HG03571 (cell line): Measurements from ENCODE around the gene TBC1D30.

Source experiments
- ATAC-seq: cut with Tn5 transposase; IDR thresholded peaks from one replicate; pipeline ENCODE4 v1.9.1; 2021; ENCODE audit not compliant: unreplicated experiment

The TBC1D30 gene

GRCh38 chr12:64858882-64859605, 34.6 kb downstream of the TBC1D30 start:
- ATAC-seq: no peak

GRCh38 chr12:64860446-64860998, 36.1 kb downstream of the TBC1D30 start:
- no peak for ATAC-seq

GRCh38 chr12:64864319-64864718, 39.9 kb downstream of the TBC1D30 start:
- no peak for ATAC-seq

- no peak for ATAC-seq
Observed at GRCh38 chr12:64875186-64875585, 50.7 kb downstream of the TBC1D30 start.

- ATAC-seq: no peak
Observed at GRCh38 chr12:64876388-64877071, 52.1 kb downstream of the TBC1D30 start.

GRCh38 chr12:64877363-64878004, 53.0 kb downstream of the TBC1D30 start:
- ATAC-seq: peak; percentile 64

GRCh38 chr12:64882687-64883086, 58.2 kb downstream of the TBC1D30 start:
- no peak for ATAC-seq

- ATAC-seq: no peak
Observed at GRCh38 chr12:64883264-64884163, 59.1 kb downstream of the TBC1D30 start.

- ATAC-seq: no peak
Observed at GRCh38 chr12:64884164-64884542, 59.7 kb downstream of the TBC1D30 start.

- ATAC-seq: no peak
Observed at GRCh38 chr12:64884728-64885127, 60.3 kb downstream of the TBC1D30 start.

GRCh38 chr12:64889434-64890216, 65.2 kb downstream of the TBC1D30 start:
- no peak for ATAC-seq

- ATAC-seq: no peak
Observed at GRCh38 chr12:64890873-64891468, 66.5 kb downstream of the TBC1D30 start.

GRCh38 chr12:64891629-64892028, 67.2 kb downstream of the TBC1D30 start:
- ATAC-seq: no peak

- ATAC-seq: no peak
Observed at GRCh38 chr12:64892561-64892960, 68.1 kb downstream of the TBC1D30 start.

GRCh38 chr12:64893961-64894360, 69.5 kb downstream of the TBC1D30 start:
- no peak for ATAC-seq

GRCh38 chr12:64894827-64895475, 70.5 kb downstream of the TBC1D30 start:
- ATAC-seq: no peak

GRCh38 chr12:64895526-64895925, 71.1 kb downstream of the TBC1D30 start:
- ATAC-seq: no peak

GRCh38 chr12:64900540-64900939, 76.1 kb downstream of the TBC1D30 start:
- ATAC-seq: no peak

- ATAC-seq: no peak
Observed at GRCh38 chr12:64903479-64904152, 79.2 kb downstream of the TBC1D30 start.
